Forelimb muscle (tissue), 1 donor: ENCODE results near the gene SCAPER. TPM values are rescaled to one million over a fixed set of nuclear protein-coding genes. Genes with fewer than 3 reads are reported as not detected.
"Not testable (repeated sequence)": the region's sequence is repeated elsewhere in the genome, so short reads cannot be mapped to it uniquely, and the experiment has no call there.

Experiments
- DNase-seq: peaks from one replicate; pipeline ENCODE4 v3.0.0-alpha.2; 2013; ENCODE audit warnings: low read depth
- polyA plus RNA-seq: library from polyadenylated mRNA; unstranded; fragments of 120-200 nt; gene quantifications from one replicate; pipeline ENCODE4 v1.2.1, GENCODE V29; 2013; ENCODE audit not compliant: insufficient read length

SCAPER gene
- polyA plus RNA-seq, 1 donor: 74.1 TPM

DNA sequence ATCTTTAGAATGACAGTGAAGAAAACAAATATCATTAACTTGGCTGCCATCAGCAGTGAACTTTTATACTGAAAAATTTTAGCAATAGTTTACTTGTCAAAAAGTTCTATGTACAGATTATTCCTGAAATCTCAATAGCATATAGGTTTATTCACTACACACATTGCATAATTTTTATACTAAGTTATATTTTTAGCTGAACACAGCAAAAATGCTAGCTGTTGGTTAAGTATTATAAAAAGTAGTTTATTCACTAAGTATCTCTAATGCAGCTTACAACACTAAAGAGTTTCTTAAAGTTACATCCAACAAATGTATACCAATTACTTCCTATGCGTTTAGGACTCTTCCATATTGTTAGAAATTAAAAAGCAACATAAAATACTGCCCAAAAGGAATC, 131.9 kb downstream of the SCAPER start:
- no peak for DNase-seq

DNA sequence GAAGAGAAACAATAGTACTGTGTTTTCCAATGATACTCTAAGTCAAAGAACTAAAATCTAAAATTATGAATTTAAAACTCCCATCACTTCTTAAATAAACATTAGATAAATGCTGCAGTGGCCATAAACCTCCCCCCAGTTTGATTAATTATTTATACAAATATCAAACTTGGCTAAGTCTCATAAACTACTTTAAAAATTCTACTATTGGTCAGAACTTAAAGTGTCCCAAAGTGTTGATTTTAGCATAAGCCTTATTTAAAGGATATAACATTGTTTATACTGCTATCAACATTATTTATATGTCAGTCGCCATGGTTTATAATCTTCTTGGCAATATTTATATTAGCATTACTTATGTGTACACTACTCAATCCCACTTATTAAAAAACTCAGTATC, 132.4 kb downstream of the SCAPER start:
- DNase-seq: no peak

DNA sequence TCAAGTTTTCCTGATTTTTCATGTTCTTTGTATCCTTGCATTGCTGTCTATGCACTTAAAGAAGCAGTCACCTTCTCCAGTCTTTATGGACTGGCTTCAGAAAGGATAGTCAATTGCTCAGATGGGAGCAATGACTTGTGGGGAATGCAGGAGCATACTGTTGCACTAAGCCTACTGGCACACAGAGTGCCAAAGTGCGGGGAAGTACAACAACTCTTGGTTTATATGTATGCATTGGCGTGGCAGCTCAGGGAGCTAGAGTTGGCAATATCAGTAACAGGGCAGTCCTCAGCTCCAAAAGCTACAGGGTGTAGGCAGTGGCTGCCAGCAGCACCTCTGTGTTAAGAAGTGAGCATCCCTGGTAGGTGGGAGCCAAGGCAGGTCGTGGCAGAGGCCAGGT, 141.1 kb downstream of the SCAPER start:
- DNase-seq: no peak

DNA sequence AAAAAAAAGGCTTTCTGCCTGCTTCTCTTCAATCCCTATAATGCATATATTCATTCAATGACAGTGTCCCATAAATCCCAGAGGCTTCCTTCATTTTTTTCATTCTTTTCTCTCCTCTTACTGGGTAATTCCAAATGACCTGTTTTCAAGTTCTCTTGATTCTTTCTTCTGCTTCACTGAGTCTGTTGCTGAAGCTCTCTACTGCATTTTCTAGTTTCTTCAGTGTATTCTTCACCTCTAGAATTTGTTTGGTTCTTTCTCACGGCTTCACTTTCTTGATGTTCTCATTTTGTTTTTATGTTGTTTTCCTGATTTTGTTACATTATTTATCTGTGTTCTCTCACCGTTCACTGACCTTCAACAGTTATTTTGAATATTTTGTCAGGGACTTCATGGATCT, 141.6 kb downstream of the SCAPER start:
- DNase-seq: no peak

DNA sequence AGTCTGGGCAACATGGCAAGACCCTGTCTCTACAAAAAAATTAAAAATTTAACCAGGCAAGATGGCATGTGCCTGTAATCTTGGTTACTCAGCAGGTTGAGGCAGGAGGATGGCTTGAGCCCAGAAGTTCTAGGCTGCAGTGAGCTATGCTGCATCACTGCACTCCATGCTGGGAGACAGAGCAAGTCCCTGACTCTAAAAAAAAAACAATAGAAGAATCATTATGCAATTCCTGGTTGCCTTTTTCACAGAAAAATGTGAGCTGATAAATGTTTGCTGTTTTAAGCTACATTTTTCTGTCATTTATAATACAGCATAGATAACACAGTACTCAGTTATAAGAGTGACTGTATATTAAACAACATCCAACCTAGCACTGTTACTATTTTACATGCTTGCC, 148.8 kb downstream of the SCAPER start:
- DNase-seq: no peak

DNA sequence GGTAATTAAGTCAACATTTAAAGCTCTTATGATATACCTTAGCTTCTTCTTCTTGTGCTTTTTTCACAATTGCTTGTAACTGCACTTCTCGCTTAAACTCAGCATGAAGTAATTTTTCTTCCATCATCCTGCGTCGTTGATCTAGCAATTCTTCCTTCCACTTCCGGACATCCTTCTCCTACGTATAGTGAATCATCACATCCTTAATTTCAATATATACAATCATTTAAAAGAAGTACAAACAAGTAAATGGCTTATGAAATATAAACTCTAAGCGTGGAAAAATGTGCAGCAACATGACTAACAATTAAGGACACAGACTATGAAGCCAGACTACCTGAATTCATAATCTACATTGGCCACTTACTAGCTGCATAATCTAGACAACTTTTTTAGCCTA, 151.4 kb downstream of the SCAPER start:
- no peak for DNase-seq

DNA sequence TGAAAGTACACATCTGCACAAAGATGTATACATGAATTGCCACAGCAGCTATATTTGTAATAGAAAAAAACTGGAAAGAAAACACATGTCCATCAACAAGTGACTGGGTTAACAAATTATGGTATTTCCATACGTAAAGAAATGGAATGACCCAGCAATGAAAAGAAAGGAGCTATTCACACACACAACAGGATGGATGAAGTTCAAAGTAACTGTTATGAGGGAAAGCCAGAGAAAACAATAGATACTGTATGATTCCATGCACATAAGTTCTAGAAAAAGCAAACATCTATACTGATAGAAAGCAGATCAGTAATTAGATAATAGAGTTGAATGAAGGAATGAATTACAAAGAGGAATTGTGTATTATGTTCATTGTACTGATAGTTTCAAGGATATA, 152.0 kb downstream of the SCAPER start:
- no peak for DNase-seq

DNA sequence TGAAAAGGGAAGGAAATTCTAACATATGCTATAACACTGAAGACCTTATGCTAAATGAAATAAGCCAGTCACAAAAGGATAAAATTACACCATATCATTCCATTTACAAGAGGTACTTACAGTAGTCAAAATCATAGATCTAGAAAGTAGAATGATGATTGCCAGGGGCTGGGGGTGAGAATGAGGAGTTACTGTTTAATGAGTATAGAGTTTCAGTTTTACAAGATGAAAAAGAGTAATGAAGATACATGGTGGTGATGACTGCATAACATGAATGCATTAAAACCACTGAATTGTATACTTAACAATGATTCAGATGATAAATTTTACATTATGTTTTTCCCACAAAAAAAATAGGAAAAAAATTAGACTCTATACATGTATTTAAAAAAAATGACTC, 152.6 kb downstream of the SCAPER start:
- DNase-seq: no peak

DNA sequence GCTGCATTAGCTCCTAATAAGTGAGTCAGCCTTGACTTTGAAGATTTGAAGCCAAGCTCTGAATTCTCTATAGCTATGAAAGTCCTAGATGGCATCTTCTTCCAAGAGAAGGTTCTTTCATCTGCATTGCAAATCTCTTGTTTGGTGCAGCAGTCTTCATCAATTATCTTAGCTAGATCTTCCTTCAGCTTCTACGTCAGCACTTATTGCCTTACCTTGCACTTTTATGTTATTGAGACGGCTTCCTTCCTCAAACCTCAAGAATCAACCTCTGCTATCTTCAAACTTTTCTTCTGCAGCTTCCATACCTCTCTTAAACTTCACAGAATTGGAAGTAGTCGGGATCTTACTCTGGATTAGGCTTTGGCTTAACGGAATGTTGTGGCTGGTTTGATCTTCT, 167.6 kb downstream of the SCAPER start:
- DNase-seq: no peak

DNA sequence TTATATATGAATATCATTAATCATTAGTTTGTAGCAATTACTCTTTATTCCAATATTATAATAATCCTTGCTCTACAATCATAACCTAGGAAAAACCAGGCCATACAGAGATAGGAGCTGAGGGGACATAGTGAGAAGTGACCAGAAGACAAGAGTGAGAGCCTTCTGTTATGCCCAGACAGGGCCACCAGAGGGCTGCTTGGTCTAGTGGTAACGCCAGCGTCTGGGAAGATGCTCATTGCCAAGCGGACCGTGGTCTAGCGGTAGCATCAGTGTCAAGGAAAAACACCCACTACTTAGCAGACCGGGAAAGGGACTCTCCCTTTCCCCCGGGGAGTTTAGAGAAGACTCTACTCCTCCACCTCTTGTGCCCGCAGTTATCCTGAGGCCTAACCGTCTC, 172.8 kb downstream of the SCAPER start:
- not testable (repeated sequence) for DNase-seq

DNA sequence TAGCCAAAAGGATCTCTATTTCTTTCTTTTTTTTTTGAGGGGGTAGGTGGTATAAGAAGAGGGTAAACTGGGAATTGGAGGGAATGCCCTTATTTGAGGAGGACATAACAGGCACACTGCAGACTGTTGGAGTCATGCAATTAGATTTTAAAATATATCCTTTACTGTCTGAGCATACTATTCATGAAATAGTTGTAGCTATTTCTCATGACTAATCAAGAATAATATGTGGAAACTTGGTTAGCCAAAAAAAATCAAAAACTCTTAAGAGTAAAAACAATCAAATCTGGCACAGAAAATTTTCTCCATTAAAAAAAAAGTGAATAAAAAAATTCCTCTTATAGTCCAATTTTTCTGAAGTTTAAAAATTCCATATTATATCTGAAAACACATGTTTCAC, 174.9 kb downstream of the SCAPER start:
- DNase-seq: no peak

DNA sequence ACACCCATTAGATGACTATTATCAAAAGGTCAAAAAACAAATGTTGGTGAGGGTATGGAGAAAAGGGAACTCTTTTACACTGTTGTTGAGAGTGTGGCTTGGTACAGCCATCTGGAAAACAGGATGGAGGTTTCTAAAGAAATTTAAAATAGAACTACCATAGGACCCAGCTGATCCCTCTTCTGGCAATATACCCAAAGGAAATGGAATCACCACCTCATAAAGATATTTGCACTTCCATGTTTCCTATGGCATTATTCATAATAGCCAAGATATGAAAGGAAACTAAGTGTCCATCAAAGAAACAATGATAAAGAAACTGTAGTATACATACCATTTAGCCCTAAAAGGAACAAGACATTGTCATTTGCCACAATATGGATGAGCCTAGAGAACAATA, 186.3 kb downstream of the SCAPER start:
- no peak for DNase-seq

DNA sequence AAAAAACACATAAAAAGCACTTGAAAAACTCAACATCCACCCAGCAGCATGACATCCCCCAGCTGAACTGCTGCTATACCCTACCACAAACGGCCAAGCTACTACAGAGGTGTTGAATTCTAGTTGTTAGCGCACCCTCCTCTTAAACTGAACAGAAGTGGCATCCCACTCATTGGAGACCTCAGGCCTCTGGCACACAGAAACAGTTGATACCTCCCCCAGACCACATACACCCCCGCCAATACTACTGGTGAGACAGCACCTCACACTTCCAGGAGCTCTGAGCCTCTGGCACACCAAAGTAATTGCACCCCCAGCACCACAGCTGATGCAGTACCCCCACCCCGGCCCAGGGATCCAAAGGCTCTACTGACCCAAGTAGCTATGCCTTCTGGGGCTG, 190.2 kb downstream of the SCAPER start:
- no peak for DNase-seq

DNA sequence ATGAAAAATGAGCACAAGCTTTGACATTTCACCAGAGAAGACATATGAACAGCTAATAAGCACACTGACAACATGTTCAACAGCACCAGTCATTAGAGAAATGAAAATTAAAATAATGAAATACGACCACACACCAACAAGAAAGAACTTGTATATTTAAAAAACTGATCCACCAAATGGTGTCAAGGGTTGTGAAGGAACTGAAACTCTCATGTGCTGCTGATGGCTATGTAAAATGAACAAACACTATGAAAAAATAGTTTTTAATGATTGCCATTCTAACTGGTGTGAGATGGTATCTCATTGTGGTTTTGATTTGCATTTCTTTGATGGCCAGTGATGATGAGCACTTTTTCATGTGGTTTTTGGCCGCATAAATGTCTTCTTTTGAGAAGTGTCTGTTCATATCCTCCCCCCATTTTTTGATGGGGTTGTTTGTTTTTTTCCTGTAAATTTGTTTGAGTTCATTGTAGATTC, 193.8 kb downstream of the SCAPER start:
- no peak for DNase-seq

DNA sequence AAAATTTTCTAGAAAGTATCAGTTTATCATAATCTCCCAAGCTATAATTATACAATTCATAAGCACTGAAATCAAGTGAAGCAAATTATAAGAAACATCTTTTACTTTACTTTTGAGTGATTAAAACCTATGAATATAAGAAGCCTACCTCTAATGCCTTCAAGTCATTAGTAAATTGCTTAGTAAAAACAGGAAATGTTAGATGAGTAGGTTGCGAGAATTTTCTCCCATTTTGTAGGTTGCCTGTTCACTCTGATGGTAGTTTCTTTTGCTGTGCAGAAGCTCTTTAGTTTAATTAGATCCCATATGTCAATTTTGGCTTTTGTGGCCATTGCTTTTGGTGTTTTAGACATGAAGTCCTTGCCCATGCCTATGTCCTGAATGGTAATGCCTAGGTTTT, 201.1 kb downstream of the SCAPER start:
- DNase-seq: not testable (repeated sequence)

DNA sequence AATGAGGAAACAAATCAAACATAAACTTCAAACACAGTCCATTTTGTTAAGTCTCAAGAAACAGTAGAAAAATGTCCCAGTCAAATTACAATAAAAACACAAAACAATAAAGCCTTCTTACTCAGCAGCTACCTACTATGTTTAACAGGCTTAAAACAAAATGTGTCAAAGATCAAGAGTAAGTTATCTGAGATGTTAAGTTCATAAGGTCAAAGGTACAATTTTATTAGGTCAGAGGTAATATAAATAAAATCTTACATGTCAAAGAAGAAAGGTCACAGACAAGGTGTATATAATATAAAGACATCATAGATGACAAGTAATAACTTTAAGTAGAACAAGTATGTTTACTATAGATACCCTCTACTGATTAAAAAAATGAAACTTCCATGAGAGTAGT, 208.3 kb downstream of the SCAPER start:
- DNase-seq: no peak

DNA sequence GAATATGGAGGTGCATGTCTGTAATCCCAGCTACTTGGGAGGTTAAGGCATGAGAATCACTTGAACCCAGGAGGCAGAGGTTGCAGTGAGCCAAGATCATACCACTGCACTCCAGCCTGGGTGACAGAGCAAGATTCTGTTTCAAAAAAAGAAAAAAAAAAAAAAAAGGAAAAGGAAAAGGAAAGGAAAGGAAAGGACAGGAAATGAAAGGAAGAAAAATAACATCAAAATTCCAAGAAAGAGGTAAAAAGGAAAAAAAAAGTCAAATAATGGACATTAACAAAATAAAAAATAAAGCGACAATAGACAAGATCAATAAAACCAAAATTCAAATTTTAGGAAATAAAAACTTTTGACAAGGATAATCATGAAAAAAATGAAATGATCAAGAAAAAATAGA, 212.6 kb downstream of the SCAPER start:
- DNase-seq: not testable (repeated sequence)

DNA sequence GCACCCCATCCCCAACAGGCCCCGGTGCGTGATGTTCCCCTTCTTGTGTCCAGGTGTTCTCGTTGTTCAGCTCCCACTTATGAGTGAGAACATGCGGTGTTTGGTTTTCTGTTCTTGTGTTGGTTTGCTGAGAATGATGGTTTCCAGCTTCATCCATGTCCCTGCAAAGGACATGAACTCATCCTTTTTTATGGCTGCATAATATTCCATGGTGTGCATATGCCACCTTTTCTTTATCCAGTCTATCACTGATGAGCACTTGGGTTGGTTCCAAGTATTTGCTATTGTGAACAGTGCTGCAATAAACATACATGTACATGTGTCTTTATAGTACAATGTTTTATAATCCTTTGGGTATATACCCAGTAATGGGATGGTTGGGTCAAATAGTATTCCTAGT, 217.5 kb downstream of the SCAPER start:
- DNase-seq: not testable (repeated sequence)

DNA sequence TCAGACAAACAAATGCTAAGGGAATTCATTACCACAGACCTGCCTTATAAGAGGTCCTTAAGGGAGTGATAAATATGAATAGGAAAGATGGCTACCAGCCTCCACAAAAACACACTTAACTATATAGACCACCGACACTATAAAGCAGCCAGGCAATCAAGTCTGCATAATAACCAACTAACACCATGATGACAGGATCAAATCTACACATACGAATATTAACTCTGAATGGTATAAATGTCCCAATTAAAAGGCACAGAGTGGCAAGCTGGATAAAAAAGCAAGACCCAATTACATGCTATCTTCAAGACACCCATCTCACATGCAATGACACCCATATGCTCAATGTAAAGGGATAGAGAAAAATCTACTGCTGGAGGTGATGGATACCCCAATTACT, 221.1 kb downstream of the SCAPER start:
- no peak for DNase-seq

DNA sequence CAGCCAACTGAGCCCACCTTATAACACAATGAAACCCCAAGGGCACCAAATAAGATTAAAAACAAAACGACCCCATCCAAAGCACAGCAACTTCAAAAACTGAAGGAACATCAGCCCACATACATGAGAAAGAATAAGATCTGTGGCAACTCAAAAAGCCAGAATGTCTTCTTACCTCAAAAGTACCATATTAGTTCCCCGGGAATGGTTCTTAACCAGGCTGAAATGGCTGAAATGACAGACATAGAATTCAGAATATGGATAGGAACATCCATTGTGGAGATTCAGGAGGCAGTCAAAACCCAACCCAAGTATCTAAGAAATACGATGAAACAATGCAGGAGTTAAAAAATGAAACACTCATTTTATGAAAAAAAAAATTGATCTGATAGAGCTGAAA, 222.3 kb downstream of the SCAPER start:
- DNase-seq: no peak

DNA sequence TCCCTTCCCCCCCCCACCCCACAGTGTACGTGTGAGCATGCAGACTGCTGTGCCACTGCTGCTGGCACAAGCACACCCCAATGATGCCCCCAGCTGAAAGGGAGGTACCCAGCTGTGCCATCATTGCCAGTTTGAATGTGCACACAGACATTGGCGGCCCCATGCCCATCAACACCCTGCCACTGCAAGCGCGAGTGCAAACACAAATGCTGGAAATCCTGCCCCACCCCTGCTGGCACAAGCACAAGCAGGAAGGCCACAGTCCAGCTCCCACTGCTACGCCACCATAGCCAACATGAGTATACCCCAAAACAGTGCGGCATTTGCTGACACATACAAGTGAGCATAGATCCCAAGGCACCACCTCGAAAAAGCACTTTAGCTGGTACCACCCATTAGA, 222.9 kb downstream of the SCAPER start:
- no peak for DNase-seq

DNA sequence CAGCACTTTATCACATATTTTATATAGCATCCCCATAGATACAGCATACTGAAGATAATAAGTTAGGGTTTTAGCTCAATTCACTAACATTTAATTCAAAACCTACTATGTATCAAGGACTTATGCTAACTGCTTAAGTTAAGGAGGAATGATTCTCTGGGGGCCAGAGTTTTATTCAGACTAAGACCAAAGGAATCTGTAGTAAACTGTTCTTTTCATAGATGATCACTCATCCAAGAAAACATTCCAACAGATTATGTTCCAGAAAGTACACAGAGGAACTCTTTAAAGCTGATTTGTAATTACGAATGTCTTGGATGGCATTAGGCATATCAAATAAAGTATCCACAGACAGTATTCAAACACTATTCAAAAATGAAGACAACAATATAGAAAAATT, 226.4 kb downstream of the SCAPER start:
- no peak for DNase-seq

DNA sequence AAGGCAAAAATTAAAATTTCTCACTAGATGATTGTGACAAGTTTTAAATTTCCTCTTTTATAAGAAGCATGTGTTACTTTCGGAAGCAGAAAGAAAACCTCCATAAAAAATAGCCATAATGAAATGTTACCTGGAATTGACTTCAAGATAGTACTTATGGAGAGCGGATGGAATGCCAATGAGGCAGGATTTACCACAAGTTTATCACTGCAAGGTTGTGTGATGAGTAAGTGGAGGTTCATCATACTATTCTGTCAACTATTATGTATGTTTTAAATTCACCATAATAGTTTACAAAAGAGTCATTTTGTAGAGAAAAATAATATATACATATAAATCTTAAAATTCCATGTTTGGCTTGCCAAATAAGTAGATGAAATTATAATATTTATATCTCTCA, 230.3 kb downstream of the SCAPER start:
- no peak for DNase-seq

DNA sequence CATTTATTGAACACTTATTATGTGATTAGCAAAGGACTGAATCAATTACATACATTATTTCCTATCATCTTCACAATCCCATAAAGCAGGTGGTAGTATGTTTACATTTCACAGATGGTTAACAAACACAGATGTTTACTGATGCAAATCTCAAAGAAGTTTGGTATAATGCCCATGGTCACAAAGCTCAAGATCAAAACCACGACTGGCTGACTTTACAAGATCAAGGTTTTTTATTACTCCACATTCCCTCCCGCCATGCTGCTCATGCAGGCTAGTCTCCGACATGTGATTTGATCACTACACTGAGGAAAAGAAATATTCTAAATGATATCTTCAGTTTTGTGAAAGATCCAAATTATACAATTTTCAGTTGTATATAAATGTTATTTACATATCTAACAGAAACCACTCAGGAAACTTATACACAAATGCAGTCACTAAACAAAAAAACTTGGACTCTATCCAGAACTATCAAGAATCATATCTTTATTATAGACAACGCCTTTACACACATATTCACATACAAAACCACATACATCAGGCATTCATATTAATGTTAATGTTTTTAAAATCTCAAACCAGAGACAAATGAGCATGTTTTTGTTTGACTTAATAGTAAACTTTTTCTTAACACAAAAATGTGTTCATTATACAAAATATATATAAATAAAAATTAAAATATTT, 235.5 kb downstream of the SCAPER start:
- no peak for DNase-seq
